Calu3 (cell line): Measurements from ENCODE around the gene HMGB2. TPM values are rescaled to one million over a fixed set of nuclear protein-coding genes. Genes with fewer than 3 reads are reported as not detected.
A peak's percentile ranks its signal among the peaks of the same experiment; 100 is the strongest.

Source experiments
- BruUV-seq: library from RNA; stranded (reverse); fragments of 400-500 nt; replicated peaks from 2 replicates; lab custom pipeline; 2021; lab: Mats Ljungman, UMichigan
- CTCF ChIA-PET: fragments of 300-600 bp; sonication (Branson Sonifier 250); formaldehyde crosslinking; loops from one replicate; lab custom pipeline; 2022; ENCODE audit warnings: antibody characterized with exemption; lab: Charles Lee
- DNase-seq: peaks from one replicate; pipeline ENCODE4 v3.0.0; 2022
- H3K27ac Mint-ChIP-seq: one replicate; pipeline ENCODE4 v1.8.0; 2022; ENCODE audit warnings: mixed read lengths; ENCODE audit not compliant: unreplicated experiment
- H3K27me3 Mint-ChIP-seq: one replicate; pipeline ENCODE4 v1.8.0; 2022; ENCODE audit warnings: mixed read lengths; ENCODE audit not compliant: unreplicated experiment
- H3K36me3 Mint-ChIP-seq: one replicate; pipeline ENCODE4 v1.8.0; 2022; ENCODE audit warnings: mild to moderate bottlenecking, moderate library complexity, mixed read lengths; ENCODE audit not compliant: insufficient read depth, unreplicated experiment
- H3K4me1 Mint-ChIP-seq: one replicate; pipeline ENCODE4 v1.8.0; 2022; ENCODE audit warnings: mild to moderate bottlenecking, low read depth, mixed read lengths; ENCODE audit not compliant: unreplicated experiment
- H3K4me3 Mint-ChIP-seq: one replicate; pipeline ENCODE4 v1.8.0; 2022; ENCODE audit warnings: mild to moderate bottlenecking, low read depth, moderate library complexity, mixed read lengths; ENCODE audit not compliant: unreplicated experiment
- H3K9me3 Mint-ChIP-seq: one replicate; pipeline ENCODE4 v1.8.0; 2022; ENCODE audit warnings: low read depth, mixed read lengths; ENCODE audit not compliant: unreplicated experiment
- CTCF ChIP-seq: fragments of 200-600 bp; IDR thresholded peaks from one replicate; pipeline ENCODE4 v1.8.0; 2022; ENCODE audit warnings: antibody characterized with exemption; ENCODE audit not compliant: unreplicated experiment
- intact Hi-C: fragments of 100-400 bp; cut with micrococcal nuclease; formaldehyde crosslinking; loops from one replicate; pipeline ENCODE4 v1.10.0; 2022; ENCODE audit not compliant: unreplicated experiment
- total RNA-seq: library from RNA; stranded (reverse); gene quantifications from 2 replicates; pipeline ENCODE4 v1.2.3, GENCODE V29; 2022

HMGB2 gene
- total RNA-seq, 1 experiment from 2014 or later, result 128 TPM

GRCh38 chr4:173314715-173315114 is 19.4 kb downstream of the HMGB2 start:
- H3K27me3 Mint-ChIP-seq, result no peaks in the 10 kb centered on the region
- H3K4me1 Mint-ChIP-seq, result no peaks in the 10 kb centered on the region
- no peak for TF ChIP-seq CTCF
- no peak for DNase-seq
- BruUV-seq, result no TSS peak
- CTCF ChIA-PET, result no interaction called here
- H3K36me3 Mint-ChIP-seq, result peaks cover 4% of the 10 kb centered on the region
- H3K9me3 Mint-ChIP-seq, result no peaks in the 10 kb centered on the region
- no peak overlapping the region for H3K27ac Mint-ChIP-seq
- intact Hi-C loops, result no loop called here
- no peak overlapping the region for H3K4me3 Mint-ChIP-seq

- no peak for TF ChIP-seq CTCF
- Mint-ChIP-seq H3K4me1 (no peaks in the 10 kb centered on the region), H3K27me3 (no peaks in the 10 kb centered on the region), H3K9me3 (no peaks in the 10 kb centered on the region), H3K36me3 (no peaks in the 10 kb centered on the region), H3K4me3 (no peak overlapping the region), H3K27ac (no peak overlapping the region)
- CTCF ChIA-PET, result no interaction called here
- intact Hi-C loops, result no loop called here
- no peak for DNase-seq
- BruUV-seq, result no TSS peak
Observed at GRCh38 chr4:173311368-173311767, 22.8 kb downstream of the HMGB2 start.

- no peak for DNase-seq
- BruUV-seq, result no TSS peak
- Mint-ChIP-seq H3K9me3 (no peaks in the 10 kb centered on the region), H3K27me3 (no peaks in the 10 kb centered on the region), H3K4me1 (no peaks in the 10 kb centered on the region), H3K4me3 (no peak overlapping the region), H3K36me3 (no peaks in the 10 kb centered on the region), H3K27ac (no peak overlapping the region)
- CTCF ChIA-PET, result no interaction called here
- TF ChIP-seq CTCF, result no peak
- intact Hi-C loops, result no loop called here
Observed at GRCh38 chr4:173307778-173308177, 26.4 kb downstream of the HMGB2 start.

- no TSS peak for BruUV-seq
- Mint-ChIP-seq H3K36me3 (no peaks in the 10 kb centered on the region), H3K9me3 (no peaks in the 10 kb centered on the region), H3K4me3 (no peak overlapping the region), H3K27me3 (no peaks in the 10 kb centered on the region), H3K27ac (no peak overlapping the region), H3K4me1 (peaks cover 7% of the 10 kb centered on the region)
- intact Hi-C loops, result loop anchor here (1.0 kb wide), 3 partner anchors 13 to 288 kb away; no protein-coding TSS in a partner anchor
- CTCF ChIA-PET, result interaction anchor here (0.5 to 1.5 kb wide), 17 partner anchors 9 to 303 kb away, joined by 3 to 33 read pairs (median 4); partner anchors contain the start of genes GALNT7 and HMGB2
- peak; percentile 16 for DNase-seq
- peak; percentile 19 for TF ChIP-seq CTCF
Observed at GRCh38 chr4:173301518-173302201, 32.5 kb downstream of the HMGB2 start.
